HG02763 (cell line): ENCODE measurements around the gene SIAH3.
"Not testable (repeated sequence)": the region's sequence is repeated elsewhere in the genome, so short reads cannot be mapped to it uniquely, and the experiment has no call there.

Source experiments
- ATAC-seq: cut with Tn5 transposase; IDR thresholded peaks from one replicate; pipeline ENCODE4 v1.9.1; 2021; ENCODE audit warnings: mild to moderate bottlenecking, moderate library complexity; ENCODE audit not compliant: unreplicated experiment

SIAH3 gene

GRCh38 chr13:45783346-45784043 lies 68.1 kb downstream of the SIAH3 start:
- ATAC-seq, result no peak

GRCh38 chr13:45782327-45783045 lies 69.1 kb downstream of the SIAH3 start:
- ATAC-seq, result no peak

GRCh38 chr13:45781553-45782326 lies 69.8 kb downstream of the SIAH3 start:
- no peak for ATAC-seq

GRCh38 chr13:45779901-45780300 lies 71.7 kb downstream of the SIAH3 start:
- no peak for ATAC-seq

DNA sequence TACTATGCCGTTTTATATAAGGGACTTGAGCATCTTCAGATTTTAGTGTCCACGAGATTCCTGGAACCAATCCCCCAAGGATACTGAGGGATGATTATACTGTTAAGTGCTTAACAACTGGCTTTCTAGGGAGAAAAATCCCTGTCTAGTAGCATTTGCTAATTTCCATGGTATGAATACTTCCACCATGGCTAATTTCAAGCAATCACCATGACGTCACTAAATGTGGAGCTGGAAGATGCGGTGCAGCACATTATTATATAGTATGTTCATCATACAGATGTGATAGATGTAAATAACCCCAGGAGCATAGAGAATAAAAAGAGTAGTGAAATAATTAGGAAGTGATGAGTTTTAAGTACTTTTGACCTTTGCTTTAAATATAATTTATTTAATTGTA lies 72.7 kb downstream of the SIAH3 start:
- no peak for ATAC-seq

- ATAC-seq, result no peak
Observed at GRCh38 chr13:45776748-45777147, 74.8 kb downstream of the SIAH3 start.

- ATAC-seq, result no peak
Observed at GRCh38 chr13:45775401-45775963, 76.1 kb downstream of the SIAH3 start.

DNA sequence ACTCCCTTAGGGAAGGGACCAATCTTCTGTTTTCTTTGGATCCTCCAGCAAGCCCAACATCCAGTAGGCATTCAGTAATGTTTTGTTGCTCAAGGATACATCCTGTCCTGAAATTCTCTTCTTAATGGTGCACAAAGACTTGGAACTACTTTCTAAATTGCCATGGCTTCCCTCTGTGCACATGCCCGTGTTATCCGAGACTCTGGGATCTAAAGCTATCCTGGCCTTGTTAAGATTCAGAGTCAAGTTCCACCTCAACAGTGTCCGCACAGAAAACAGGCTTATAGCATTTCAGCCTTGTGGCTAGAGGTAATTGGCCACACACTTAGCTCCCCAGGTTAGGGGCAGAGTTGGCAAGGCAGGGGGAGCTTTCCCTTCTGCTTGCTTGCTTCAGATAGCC lies 77.6 kb downstream of the SIAH3 start:
- ATAC-seq, result no peak

GRCh38 chr13:45773236-45773635 lies 78.3 kb downstream of the SIAH3 start:
- no peak for ATAC-seq

DNA sequence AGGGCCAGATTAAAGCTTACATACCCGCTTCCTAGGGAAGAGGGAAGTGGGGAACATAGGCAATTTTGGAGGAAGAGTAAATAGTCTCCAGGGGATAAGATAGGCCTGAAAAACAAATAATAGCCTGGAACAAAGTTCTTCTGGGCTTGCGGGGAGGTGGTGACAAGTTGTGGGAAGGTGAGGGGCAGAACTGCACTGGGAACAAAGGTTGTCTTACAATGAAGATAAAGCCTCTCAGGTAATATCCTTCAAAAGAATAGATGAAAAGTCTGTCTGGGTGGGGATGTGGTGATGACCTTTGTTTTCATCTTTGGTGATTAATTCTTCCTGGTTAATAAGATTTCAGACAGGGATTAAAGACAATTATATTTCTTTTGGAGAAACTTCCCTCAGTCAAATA lies 80.7 kb downstream of the SIAH3 start:
- ATAC-seq, result no peak

DNA sequence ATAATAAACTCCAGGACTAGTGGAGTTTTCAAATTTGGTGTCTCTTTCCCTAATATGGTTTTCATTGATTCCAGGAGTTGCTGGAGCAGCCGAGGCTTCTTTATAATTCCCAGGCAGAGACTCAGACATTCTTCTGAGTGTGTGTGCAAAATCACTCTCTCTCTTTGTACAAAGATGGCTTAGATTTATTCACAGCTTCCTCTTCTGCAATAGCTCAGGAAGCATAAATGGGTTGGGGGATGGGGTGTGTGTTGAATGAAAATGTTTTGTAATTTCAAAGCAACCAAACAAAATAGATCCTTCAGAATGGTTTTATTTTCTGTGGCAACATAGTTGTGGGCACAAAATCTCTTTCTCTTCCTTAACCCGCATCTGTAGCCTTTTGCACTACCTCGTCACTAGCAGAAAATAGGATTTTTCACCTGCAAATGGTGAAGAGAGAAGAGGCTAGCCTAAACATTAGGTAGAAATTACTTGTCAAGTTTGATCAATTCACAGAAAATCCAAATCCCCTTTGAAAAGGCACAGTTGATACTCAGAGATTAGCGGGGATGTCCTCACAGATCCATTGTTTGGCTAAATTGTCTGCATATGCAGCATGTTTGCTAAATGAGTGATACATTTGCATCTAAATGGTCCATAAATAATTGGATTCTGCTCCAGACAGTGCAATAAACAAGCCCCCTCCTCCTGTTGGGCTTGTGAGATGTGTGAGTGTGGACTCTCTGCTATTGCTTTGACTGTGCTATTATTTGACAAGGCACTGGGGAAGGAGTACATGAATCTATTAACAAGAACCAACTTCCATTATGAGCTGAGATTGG lies 82.7 kb downstream of the SIAH3 start:
- no peak for ATAC-seq

DNA sequence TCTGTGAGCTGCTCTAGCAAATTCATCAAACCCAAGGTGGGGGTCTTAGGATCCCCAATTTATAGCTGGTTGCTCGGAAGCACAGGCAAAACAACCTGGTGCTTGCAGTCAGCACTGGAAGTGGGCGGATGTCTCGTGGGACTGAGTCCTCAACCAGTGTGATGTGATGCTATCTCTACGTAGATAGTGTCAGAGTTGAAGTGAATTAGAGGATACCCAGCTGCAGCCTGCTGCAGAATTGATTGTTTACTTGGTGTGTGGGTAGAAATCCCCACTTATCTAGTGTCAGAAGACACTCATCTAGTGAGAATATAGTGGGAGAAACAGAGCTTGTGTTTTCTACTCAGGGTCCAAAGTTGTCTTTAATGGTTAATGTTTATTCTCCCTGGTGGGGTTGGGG lies 86.1 kb downstream of the SIAH3 start:
- no peak for ATAC-seq

DNA sequence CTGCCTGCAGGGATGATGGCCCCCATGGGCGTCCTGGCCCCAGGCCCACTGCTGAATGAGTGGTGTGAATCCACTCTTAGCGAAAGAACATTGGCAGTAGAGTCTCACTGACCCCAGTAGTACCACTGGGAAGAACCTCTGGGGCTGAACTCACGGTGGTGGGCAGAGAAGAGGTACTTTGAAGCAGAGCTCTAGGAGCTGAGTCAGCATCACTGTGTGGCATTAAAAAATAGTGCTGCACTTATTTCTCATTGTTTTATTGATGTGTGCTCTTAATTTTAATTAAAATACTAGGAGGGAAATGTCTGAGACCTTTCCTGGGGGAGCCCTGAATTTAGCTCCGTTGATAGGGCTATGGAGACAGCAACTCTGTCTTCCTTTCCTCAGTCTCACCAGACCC lies 88.1 kb downstream of the SIAH3 start:
- no peak for ATAC-seq

DNA sequence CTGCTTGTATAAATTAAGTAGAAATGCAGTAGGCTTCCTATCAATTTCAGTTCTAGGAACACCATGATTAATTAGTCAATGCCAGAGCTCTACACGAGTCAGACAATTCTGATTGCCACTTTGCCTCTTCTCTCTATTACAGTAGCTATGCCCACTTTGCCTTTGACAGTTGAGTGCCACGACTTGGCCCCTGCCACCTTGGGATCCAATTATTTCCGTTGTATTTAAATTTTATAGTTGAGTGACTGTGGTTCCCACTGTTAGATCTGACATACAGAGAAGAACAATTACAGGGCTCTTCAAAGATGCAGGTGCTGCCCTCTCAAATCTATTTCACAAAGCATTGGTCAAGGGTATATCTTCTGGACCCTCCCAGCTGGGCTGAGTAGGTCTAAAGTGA lies 94.0 kb downstream of the SIAH3 start:
- ATAC-seq, result not testable (repeated sequence)

GRCh38 chr13:45756498-45756897 lies 95.1 kb downstream of the SIAH3 start:
- not testable (repeated sequence) for ATAC-seq

DNA sequence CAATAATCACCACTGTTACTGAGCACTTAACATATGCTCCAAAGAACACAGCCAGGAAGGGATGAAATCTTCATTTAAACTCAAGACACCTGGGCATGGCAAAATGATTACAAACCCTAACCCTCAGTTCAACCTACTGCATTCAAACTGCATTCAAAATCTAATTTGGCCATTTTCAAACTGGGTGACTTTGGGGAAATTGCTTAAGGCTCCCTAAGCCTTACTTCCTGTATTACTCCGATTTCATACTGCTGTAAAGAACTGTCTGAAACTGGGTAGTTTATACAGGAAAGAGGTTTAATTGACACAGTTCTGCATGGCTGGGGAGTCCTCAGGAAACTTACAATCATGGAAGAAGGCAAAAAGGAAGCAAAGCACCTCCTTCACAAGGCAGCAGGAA lies 99.0 kb downstream of the SIAH3 start:
- no peak for ATAC-seq

DNA sequence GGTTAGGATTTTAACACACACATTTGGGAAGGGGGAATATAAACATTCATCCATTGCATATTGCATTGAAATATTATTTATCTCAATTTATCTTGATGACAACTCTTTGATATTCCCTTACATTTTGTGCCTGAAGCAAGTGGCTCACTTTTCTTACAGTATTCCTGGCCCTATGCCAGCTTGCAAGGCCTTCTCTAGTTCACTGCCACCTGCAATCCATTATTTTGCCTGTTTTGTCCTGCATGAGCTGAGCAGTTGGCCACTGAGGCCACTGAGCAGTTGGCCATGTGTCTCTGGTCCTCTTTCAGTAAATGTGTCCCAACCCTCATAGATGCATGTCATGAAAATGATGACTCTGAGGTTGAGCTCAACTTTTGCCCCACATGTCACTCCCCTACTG lies 99.7 kb downstream of the SIAH3 start:
- no peak for ATAC-seq

GRCh38 chr13:45750566-45750965 lies 101.0 kb downstream of the SIAH3 start:
- no peak for ATAC-seq

DNA sequence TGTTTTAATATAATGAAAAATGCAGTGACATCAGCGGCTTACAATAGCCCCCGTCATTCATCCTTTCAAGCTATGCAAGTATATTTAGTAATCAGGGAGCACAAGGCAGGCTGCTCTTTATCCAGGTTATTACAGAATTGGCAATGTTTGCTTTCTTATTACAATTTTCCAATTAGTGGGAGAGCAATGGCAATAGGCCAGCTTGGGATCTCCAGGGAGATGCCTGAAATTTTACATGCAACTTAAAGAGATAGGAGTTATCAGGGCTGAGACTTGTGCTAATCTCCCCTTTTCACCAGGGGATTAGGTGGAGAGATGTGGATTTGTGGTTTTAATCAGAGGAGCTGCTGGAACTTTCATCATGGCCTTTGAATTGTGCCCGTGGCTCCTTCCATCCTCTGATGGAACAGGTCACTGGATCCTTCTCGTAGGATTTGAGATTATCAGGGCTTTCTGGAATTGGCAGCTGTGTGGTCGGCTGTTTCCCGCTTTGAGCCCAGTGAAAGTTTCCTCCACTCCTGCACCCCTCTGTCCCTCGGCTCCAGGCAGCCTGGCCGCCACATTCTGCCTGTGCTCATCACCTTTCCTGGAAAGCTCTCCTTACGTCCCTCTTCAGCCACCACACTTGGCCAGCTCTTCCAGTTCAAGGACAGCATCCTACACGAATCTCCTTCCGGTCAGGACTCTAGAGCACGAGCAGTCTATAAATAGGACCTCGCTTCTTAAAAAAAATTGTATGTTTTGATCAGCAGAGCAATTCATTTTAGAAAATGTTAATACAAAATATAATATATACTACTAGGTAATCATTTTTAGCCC lies 102.4 kb downstream of the SIAH3 start:
- ATAC-seq, result no peak

DNA sequence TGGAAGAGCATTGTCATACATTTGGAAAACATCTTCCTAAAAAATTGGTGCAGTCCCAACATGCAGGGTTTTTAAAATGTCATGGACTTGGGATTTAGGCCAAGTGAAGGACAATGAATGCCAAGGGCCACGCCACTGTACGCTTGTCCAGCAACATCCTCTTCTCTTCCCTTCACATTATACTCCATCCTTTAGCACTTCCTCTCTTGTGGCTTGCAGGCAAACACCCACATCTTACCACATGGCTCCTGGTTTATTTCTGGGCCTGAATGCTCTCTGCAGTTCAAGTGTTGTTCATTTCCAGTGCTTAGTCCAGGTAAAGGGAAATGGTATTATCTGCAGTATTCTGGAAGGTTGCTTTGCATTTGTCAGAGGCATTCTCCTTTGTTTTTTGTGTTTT lies 104.5 kb downstream of the SIAH3 start:
- no peak for ATAC-seq
